Upper lobe of left lung (tissue), 6 donors: ENCODE measurements around the gene BTF3L4. TPM values are rescaled to one million over a fixed set of nuclear protein-coding genes. Genes with fewer than 3 reads are reported as not detected.

Source experiments
- ATAC-seq, 2 donors: fragments of 200-7000 bp; cut with Tn5 transposase; one replicate each; pipeline ENCODE4 v1.9.1; 2022; ENCODE audit warnings: mild to moderate bottlenecking in 2 of 2, moderate library complexity in 2 of 2; ENCODE audit not compliant: low FRiP score in 2 of 2
- DNase-seq, 2 donors: peaks; one replicate each; pipeline ENCODE4 v3.0.0-alpha.2; 2019 to 2020
- H3K27ac ChIP-seq, 4 donors: fragments of 200-600 bp; sonication (generic); one replicate each; pipeline ENCODE4 v1.5.1; 2016 to 2019
- H3K27me3 ChIP-seq, 4 donors: fragments of 200-600 bp; sonication (generic); one replicate each; pipeline ENCODE4 v1.5.1; 2017 to 2019
- H3K36me3 ChIP-seq, 4 donors: fragments of 200-600 bp; sonication (generic); one replicate each; pipeline ENCODE4 v1.5.1; 2016 to 2019
- H3K4me1 ChIP-seq, 4 donors: fragments of 200-600 bp; sonication (generic); one replicate each; pipeline ENCODE4 v1.5.1; 2018 to 2019
- H3K4me3 ChIP-seq, 4 donors: fragments of 200-600 bp; sonication (generic); one replicate each; pipeline ENCODE4 v1.5.1; 2017 to 2019; ENCODE audit warnings: mild to moderate bottlenecking in 2 of 4, moderate library complexity in 1 of 4
- H3K9me3 ChIP-seq, 4 donors: fragments of 200-600 bp; sonication (generic); one replicate each; pipeline ENCODE4 v1.5.1; 2018 to 2019
- CTCF ChIP-seq, 6 experiments: fragments of 450-650 bp in 4 of 6; fragments of 200-600 bp in 2 of 6; sonication (generic) in 2 of 6; IDR thresholded peaks; one replicate each; pipeline ENCODE4 v1.5.1; 2016 to 2019; ENCODE audit warnings: antibody characterized with exemption in 6 of 6
- EP300 ChIP-seq, 4 donors: sonication (generic); formaldehyde crosslinking; IDR thresholded peaks; one replicate each; pipeline ENCODE4 v1.5.1; 2017; ENCODE audit warnings: antibody characterized with exemption in 4 of 4, control low read depth in 2 of 4
- POLR2A ChIP-seq, 4 donors: fragments of 450-650 bp; IDR thresholded peaks; one replicate each; pipeline ENCODE4 v1.5.1; 2016 to 2017; ENCODE audit warnings: antibody characterized with exemption in 4 of 4, mild to moderate bottlenecking in 2 of 4
- POLR2AphosphoS5 ChIP-seq, 2 donors: sonication (generic); formaldehyde crosslinking; IDR thresholded peaks; one replicate each; pipeline ENCODE4 v1.5.1; 2017; ENCODE audit warnings: antibody characterized with exemption in 2 of 2
- WGBS, 2 donors: methylation state at CpG; one replicate each; pipeline ENCODE4 v1.1.5; 2017 to 2018; 5-methylcytosine and 5-hydroxymethylcytosine counted together
- total RNA-seq, 6 donors: library from RNA; depleted of rRNA in 4 of 6; stranded (reverse); fragments of >200 nt in 4 of 6; gene quantifications; one replicate each; pipeline versions ENCODE4 v1.1.0 to v1.2.1, GENCODE V29; 2016 to 2021
- donor health status: DM: no; HTN: no; CAD: no; lungs with moderate emphysema.
- donor health status: DM: no; HTN: yes; CAD: no; lungs with severe emphysema.

The BTF3L4 gene
- total RNA-seq, 6 donors from 2014 or later = 6.0 to 48.0 (median 34.4) TPM

- peak; percentile 41 to 73 (median 60) for TF ChIP-seq CTCF (IDR thresholded peaks at IDR 0.05)
- no peak for TF ChIP-seq POLR2AphosphoS5 (IDR thresholded peaks at IDR 0.05)
- TF ChIP-seq EP300 (IDR thresholded peaks at IDR 0.05) = no peak
- no peak for TF ChIP-seq POLR2A (IDR thresholded peaks at IDR 0.05)
- WGBS, 2 donors = 29 to 33% methylated on average over 5 of the region's 5 CpGs
- DNase-seq (peak in 1 of 2 donors; percentile 24), ATAC-seq (peak; percentile 15 to 73)
- Histone ChIP-seq H3K27me3 (no peaks in the 10 kb centered on the region), H3K9me3 (no peaks in the 10 kb centered on the region), H3K4me3 (no peak overlapping the region), H3K27ac (no peak overlapping the region), H3K4me1 (no peaks in the 10 kb centered on the region), H3K36me3 (no peaks in the 10 kb centered on the region)
Measured at GRCh38 chr1:52127181-52128180, 71.4 kb downstream of the BTF3L4 start.

GRCh38 chr1:52139817-52140540 lies 83.9 kb downstream of the BTF3L4 start:
- no peak overlapping the region for H3K4me3 ChIP-seq
- peaks cover 18 to 33% (median 25%) of the 10 kb centered on the region in 4 donors for H3K4me1 ChIP-seq
- no peaks in the 10 kb centered on the region for H3K27me3 ChIP-seq
- H3K27ac ChIP-seq = peak overlapping the region in 2 of 4 donors; percentile 5 to 14
- no peak for DNase-seq
- ATAC-seq = no peak
- no peaks in the 10 kb centered on the region for H3K36me3 ChIP-seq
- 56 to 59% methylated on average over 5 of the region's 5 CpGs for WGBS, 2 donors
- peak in 1 of 4 donors; percentile 54 for TF ChIP-seq EP300 (IDR thresholded peaks at IDR 0.05)
- no peak for TF ChIP-seq CTCF (IDR thresholded peaks at IDR 0.05)
- TF ChIP-seq POLR2AphosphoS5 (IDR thresholded peaks at IDR 0.05) = peak in 1 of 2 donors; percentile 48
- no peak for TF ChIP-seq POLR2A (IDR thresholded peaks at IDR 0.05)
- no peaks in the 10 kb centered on the region for H3K9me3 ChIP-seq

Other genes with a start within 250 kb of the BTF3L4 start
- 100 to 1,000 TPM in 4 of 6 donors, 10 to 100 TPM in 2; 52.5 to 149 (median 106) TPM for gene NRDC, start 177.6 kb upstream of the BTF3L4 start, total RNA-seq
- gene RAB3B, start 65.6 kb upstream of the BTF3L4 start, total RNA-seq = 1 to 10 TPM in 1 of 6 donors, under 1 TPM in 3, not detected in 2; under 0.01 to 1.2 (median 0.12) TPM
- gene KTI12, start 22.5 kb upstream of the BTF3L4 start, total RNA-seq = 10 to 100 TPM in 1 of 6 donors, 1 to 10 TPM in 5; 2.6 to 11.6 (median 7.3) TPM
- gene TXNDC12, start 1.1 kb upstream of the BTF3L4 start, total RNA-seq = 10 to 100 TPM in 5 of 6 donors, 1 to 10 TPM in 1; 8.4 to 54.0 (median 26.6) TPM
- gene ZFYVE9, start 85.8 kb downstream of the BTF3L4 start, total RNA-seq = 10 to 100 TPM; 13.4 to 40.3 (median 19.6) TPM